Measurements from ENCODE around the gene BCAP31. TPM values are rescaled to one million over a fixed set of nuclear protein-coding genes. Genes with fewer than 3 reads are reported as not detected.

BCAP31 gene
- total RNA-seq, 1 experiment from 2014 or later: 371 TPM

DNA sequence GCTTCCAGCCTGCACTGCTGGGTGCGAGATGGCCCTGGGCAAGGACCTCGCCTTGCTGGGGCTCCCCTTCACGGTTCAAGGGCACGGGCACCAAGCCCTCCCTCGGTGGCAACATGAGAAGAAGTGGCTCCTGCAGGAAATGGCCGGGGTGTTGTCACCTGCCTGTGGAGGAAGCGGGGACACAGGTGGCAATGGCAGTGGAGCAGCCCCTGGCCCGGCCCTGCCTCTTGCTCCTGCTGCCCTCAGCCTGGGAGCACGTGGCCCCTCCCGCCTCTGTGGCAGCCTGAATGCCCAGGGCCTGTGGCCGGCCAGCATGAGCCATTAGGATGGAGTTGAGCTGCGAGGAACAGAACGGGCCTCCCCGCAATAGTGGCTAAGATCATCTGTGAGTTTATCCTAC lies 17.3 kb upstream of the BCAP31 start:
- intact Hi-C loops (cut with micrococcal nuclease; ENCODE audit: unreplicated experiment): no loop called here

DNA sequence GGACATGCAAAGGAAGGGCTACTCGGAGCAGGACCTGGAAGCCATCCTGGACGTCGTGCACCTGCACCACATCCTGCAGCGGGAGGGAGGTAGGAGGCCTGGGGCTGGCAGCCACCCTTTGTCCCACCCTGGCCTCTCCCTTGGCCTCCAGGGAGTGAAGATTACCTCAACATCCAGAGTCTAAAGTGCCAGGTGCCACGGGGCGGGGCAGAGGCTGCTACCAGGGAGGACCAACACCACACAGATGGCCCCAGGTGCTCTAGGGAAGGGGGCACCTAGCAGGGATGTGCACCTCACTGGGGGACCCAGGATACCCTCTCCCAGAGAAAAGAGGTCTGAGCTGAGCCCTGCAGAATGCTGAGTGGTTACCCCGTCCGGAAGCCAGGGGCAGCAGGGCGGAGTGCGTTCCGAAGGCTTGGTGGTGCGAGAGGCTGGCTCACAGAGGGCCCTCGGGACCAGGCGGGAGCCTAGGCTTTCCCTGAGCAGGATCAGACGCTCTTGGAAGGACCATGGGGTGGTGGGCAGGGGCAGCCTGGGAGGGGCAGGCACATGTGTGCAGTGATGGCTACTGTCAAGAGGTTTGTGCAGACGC lies 16.5 kb upstream of the BCAP31 start:
- H3K4me1 Mint-ChIP-seq (ENCODE audit: low read depth, unreplicated experiment): no peaks in the 10 kb centered on the region
- BruUV-seq (replicated peaks): no TSS peak
- TF ChIP-seq, protein P1, sequence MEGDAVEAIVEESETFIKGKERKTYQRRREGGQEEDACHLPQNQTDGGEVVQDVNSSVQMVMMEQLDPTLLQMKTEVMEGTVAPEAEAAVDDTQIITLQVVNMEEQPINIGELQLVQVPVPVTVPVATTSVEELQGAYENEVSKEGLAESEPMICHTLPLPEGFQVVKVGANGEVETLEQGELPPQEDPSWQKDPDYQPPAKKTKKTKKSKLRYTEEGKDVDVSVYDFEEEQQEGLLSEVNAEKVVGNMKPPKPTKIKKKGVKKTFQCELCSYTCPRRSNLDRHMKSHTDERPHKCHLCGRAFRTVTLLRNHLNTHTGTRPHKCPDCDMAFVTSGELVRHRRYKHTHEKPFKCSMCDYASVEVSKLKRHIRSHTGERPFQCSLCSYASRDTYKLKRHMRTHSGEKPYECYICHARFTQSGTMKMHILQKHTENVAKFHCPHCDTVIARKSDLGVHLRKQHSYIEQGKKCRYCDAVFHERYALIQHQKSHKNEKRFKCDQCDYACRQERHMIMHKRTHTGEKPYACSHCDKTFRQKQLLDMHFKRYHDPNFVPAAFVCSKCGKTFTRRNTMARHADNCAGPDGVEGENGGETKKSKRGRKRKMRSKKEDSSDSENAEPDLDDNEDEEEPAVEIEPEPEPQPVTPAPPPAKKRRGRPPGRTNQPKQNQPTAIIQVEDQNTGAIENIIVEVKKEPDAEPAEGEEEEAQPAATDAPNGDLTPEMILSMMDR (IDR thresholded peaks at IDR 0.05; ENCODE audit: unreplicated experiment): no peak
- no peak overlapping the region for H3K4me3 Mint-ChIP-seq (ENCODE audit: low read depth, unreplicated experiment)
- H3K27ac Mint-ChIP-seq (ENCODE audit: unreplicated experiment): no peak overlapping the region
- no peaks in the 10 kb centered on the region for H3K27me3 Mint-ChIP-seq (ENCODE audit: unreplicated experiment)
- H3K9me3 Mint-ChIP-seq (ENCODE audit: low read depth, unreplicated experiment): no peaks in the 10 kb centered on the region
- DNase-seq: no peak
- H3K36me3 Mint-ChIP-seq (ENCODE audit: insufficient read depth, unreplicated experiment): no peaks in the 10 kb centered on the region
- CTCF ChIA-PET: no interaction called here
- intact Hi-C loops (cut with micrococcal nuclease; ENCODE audit: unreplicated experiment): no loop called here

More for the DNA sequence above, 17.3 kb upstream of the BCAP31 start:
- CTCF ChIA-PET: no interaction called here
- no peak overlapping the region for H3K27ac Mint-ChIP-seq (ENCODE audit: unreplicated experiment)
- H3K36me3 Mint-ChIP-seq (ENCODE audit: insufficient read depth, unreplicated experiment): no peaks in the 10 kb centered on the region
- no peak overlapping the region for H3K4me3 Mint-ChIP-seq (ENCODE audit: low read depth, unreplicated experiment)
- TF ChIP-seq, protein P1 (IDR thresholded peaks at IDR 0.05; ENCODE audit: unreplicated experiment): no peak
- DNase-seq: no peak
- no peaks in the 10 kb centered on the region for H3K4me1 Mint-ChIP-seq (ENCODE audit: low read depth, unreplicated experiment)
- no TSS peak for BruUV-seq (replicated peaks)
- no peaks in the 10 kb centered on the region for H3K9me3 Mint-ChIP-seq (ENCODE audit: low read depth, unreplicated experiment)
- no peaks in the 10 kb centered on the region for H3K27me3 Mint-ChIP-seq (ENCODE audit: unreplicated experiment)

DNA sequence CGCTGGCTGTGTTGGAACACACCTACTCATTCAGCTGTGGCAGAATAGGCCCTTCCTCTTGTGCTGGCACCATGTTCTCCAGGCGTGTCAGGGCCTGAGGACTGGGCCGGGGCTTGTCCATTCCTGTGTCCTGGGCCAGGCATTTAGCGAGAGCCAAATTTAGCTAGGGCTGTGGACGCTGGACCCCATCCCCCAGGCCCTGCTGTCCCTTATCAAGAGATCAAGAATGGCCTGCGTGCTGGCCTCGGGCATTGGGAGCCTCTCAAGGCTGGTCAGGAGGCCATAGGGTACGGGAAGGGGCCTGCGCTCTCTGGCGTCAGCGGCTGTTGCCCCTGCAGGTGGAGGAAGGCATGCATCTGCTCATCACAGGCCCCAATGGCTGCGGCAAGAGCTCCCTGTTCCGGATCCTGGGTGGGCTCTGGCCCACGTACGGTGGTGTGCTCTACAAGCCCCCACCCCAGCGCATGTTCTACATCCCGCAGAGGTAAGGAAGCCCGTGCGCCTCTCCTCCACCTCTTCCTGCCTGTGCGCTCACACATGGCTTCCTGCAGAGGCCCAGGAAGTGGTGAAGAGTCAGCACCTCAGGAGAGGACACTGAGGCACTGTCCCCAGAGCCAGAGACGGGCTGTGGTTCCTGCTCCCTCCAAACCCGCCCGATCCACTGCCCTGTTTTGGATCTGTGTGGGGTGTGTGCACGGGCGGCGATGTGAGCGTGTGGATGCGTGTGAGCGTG lies 15.7 kb upstream of the BCAP31 start:
- Mint-ChIP-seq H3K4me3 (ENCODE audit: low read depth, unreplicated experiment) (no peak overlapping the region), H3K9me3 (ENCODE audit: low read depth, unreplicated experiment) (no peaks in the 10 kb centered on the region), H3K4me1 (ENCODE audit: low read depth, unreplicated experiment) (no peaks in the 10 kb centered on the region), H3K27me3 (ENCODE audit: unreplicated experiment) (no peaks in the 10 kb centered on the region), H3K27ac (ENCODE audit: unreplicated experiment) (no peak overlapping the region), H3K36me3 (ENCODE audit: insufficient read depth, unreplicated experiment) (no peaks in the 10 kb centered on the region)
- intact Hi-C loops (cut with micrococcal nuclease; ENCODE audit: unreplicated experiment): no loop called here
- TF ChIP-seq, protein P1 (IDR thresholded peaks at IDR 0.05; ENCODE audit: unreplicated experiment): no peak
- no TSS peak for BruUV-seq (replicated peaks)
- DNase-seq: no peak
- CTCF ChIA-PET: no interaction called here

DNA sequence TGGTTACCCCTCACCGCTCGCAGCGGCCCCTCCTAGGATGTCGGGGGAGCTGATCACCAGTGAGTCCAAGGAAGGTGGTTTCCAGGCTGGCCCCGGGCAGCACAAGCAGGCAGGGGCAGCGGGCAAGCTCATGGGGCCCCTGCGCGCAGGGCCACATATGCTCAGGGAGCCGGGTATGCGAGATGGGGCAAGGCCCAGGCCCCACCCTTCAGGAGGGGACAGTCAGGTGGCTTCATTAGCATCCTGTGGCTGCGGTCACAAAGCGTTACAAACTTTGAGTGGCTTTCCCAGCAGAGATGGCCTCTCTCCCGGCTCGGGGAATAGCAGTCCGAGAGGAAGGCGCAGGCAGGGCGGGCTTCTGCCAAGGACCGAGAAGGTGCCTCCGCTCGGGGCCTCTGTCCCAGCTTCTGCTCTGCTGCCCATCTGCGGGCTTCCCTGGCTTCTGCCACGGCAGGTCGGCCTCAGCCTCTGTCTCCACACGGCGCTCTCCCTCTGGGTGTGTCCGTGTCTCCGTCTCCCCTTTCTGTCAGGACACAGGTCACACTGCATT lies 13.9 kb upstream of the BCAP31 start:
- TF ChIP-seq, protein P1 (IDR thresholded peaks at IDR 0.05; ENCODE audit: unreplicated experiment): no peak
- no TSS peak for BruUV-seq (replicated peaks)
- Mint-ChIP-seq H3K27me3 (ENCODE audit: unreplicated experiment) (no peaks in the 10 kb centered on the region), H3K4me3 (ENCODE audit: low read depth, unreplicated experiment) (no peak overlapping the region), H3K4me1 (ENCODE audit: low read depth, unreplicated experiment) (no peaks in the 10 kb centered on the region), H3K9me3 (ENCODE audit: low read depth, unreplicated experiment) (no peaks in the 10 kb centered on the region), H3K36me3 (ENCODE audit: insufficient read depth, unreplicated experiment) (no peaks in the 10 kb centered on the region), H3K27ac (ENCODE audit: unreplicated experiment) (no peak overlapping the region)
- no peak for DNase-seq
- intact Hi-C loops (cut with micrococcal nuclease; ENCODE audit: unreplicated experiment): no loop called here
- CTCF ChIA-PET: no interaction called here

All from Calu3 (cell line).